ENCODE measurements around the gene EXOC2. TPM values are rescaled to one million over a fixed set of nuclear protein-coding genes. Genes with fewer than 3 reads are reported as not detected.

Gene EXOC2
- total RNA-seq, 2 experiments from 2014 or later, result 22.5 to 24.8 TPM

GRCh38 chr6:582370-582769 is 110.6 kb downstream of the EXOC2 start:
- Histone ChIP-seq H3K4me2 (ENCODE audit: low read length) (no peak overlapping the region), H3K4me1 (ENCODE audit: insufficient read depth, low read length, poor library complexity, severe bottlenecking) (no peaks in the 10 kb centered on the region), H3K9me3 (ENCODE audit: low read length) (no peaks in the 10 kb centered on the region), H3K27ac (ENCODE audit: low read depth, low read length, poor library complexity, severe bottlenecking) (no peak overlapping the region), H4K20me1 (ENCODE audit: insufficient read depth, low read length) (no peaks in the 10 kb centered on the region), H3K9me2 (ENCODE audit: insufficient read depth, low read length) (no peaks in the 10 kb centered on the region), H2AFZ (ENCODE audit: low read length) (no peak overlapping the region), H3K4me3 (ENCODE audit: low read depth, low read length, poor library complexity, severe bottlenecking) (no peak overlapping the region), H3K79me2 (ENCODE audit: insufficient read depth, low read depth, low read length) (no peaks in the 10 kb centered on the region), H3K36me3 (ENCODE audit: insufficient read depth, low read length) (no peaks in the 10 kb centered on the region)
- POLR2A ChIA-PET, result no interaction called here
- BruUV-seq (replicated peaks), result no TSS peak
- CTCF ChIA-PET (ENCODE audit: unreplicated experiment), result no interaction called here
- TF ChIP-seq CTCF (conservative IDR thresholded peaks at IDR 0.05; ENCODE audit: low read length) (no peak), EZH2phosphoT487 (IDR thresholded peaks at IDR 0.05; ENCODE audit: borderline replicate concordance, low read depth, low read length) (no peak)
- no peak for DNase-seq (ENCODE audit: low spot score)
- intact Hi-C loops (cut with micrococcal nuclease; ENCODE audit: unreplicated experiment), result no loop called here

- Histone ChIP-seq H3K4me1 (ENCODE audit: insufficient read depth, low read length, poor library complexity, severe bottlenecking) (no peaks in the 10 kb centered on the region), H4K20me1 (ENCODE audit: insufficient read depth, low read length) (no peaks in the 10 kb centered on the region), H2AFZ (ENCODE audit: low read length) (no peak overlapping the region), H3K36me3 (ENCODE audit: insufficient read depth, low read length) (peaks cover 6% of the 10 kb centered on the region; the same call in 1 of the 2 replicates), H3K79me2 (ENCODE audit: insufficient read depth, low read depth, low read length) (no peaks in the 10 kb centered on the region), H3K9me2 (ENCODE audit: insufficient read depth, low read length) (no peaks in the 10 kb centered on the region), H3K27ac (ENCODE audit: low read depth, low read length, poor library complexity, severe bottlenecking) (no peak overlapping the region), H3K4me2 (ENCODE audit: low read length) (no peak overlapping the region), H3K4me3 (ENCODE audit: low read depth, low read length, poor library complexity, severe bottlenecking) (no peak overlapping the region), H3K9me3 (ENCODE audit: low read length) (0 out of 2 replicates have a peak, but pooled peaks cover 8% of the 10 kb centered on the region)
- peak; percentile 13 for DNase-seq (ENCODE audit: low spot score)
- no peak for TF ChIP-seq EZH2phosphoT487 (IDR thresholded peaks at IDR 0.05; ENCODE audit: borderline replicate concordance, low read depth, low read length)
- peak; percentile 67 for TF ChIP-seq CTCF (conservative IDR thresholded peaks at IDR 0.05; ENCODE audit: low read length)
- ChIA-PET POLR2A (interaction anchor here (0.7 to 0.8 kb wide), 2 partner anchors 118 to 166 kb away, joined by 3 read pairs; no protein-coding TSS in a partner anchor), CTCF (ENCODE audit: unreplicated experiment) (no interaction called here)
- intact Hi-C loops (cut with micrococcal nuclease; ENCODE audit: unreplicated experiment), result no loop called here
- no TSS peak for BruUV-seq (replicated peaks)
Observed at GRCh38 chr6:579339-579738, 113.6 kb downstream of the EXOC2 start.

GRCh38 chr6:572596-573265 is 120.2 kb downstream of the EXOC2 start:
- no peak overlapping the region for H2AFZ ChIP-seq (ENCODE audit: low read length)
- H3K4me1 ChIP-seq (ENCODE audit: insufficient read depth, low read length, poor library complexity, severe bottlenecking), result no peaks in the 10 kb centered on the region
- no peaks in the 10 kb centered on the region for H3K79me2 ChIP-seq (ENCODE audit: insufficient read depth, low read depth, low read length)
- TF ChIP-seq EZH2phosphoT487 (IDR thresholded peaks at IDR 0.05; ENCODE audit: borderline replicate concordance, low read depth, low read length) (no peak), CTCF (conservative IDR thresholded peaks at IDR 0.05; ENCODE audit: low read length) (no peak)
- peaks cover 6% of the 10 kb centered on the region; the same call in 1 of the 2 replicates for H3K36me3 ChIP-seq (ENCODE audit: insufficient read depth, low read length)
- H3K9me3 ChIP-seq (ENCODE audit: low read length), result 0 out of 2 replicates have a peak, but pooled peaks cover 8% of the 10 kb centered on the region
- no peaks in the 10 kb centered on the region for H4K20me1 ChIP-seq (ENCODE audit: insufficient read depth, low read length)
- H3K27ac ChIP-seq (ENCODE audit: low read depth, low read length, poor library complexity, severe bottlenecking), result no peak overlapping the region
- H3K4me3 ChIP-seq (ENCODE audit: low read depth, low read length, poor library complexity, severe bottlenecking), result no peak overlapping the region
- H3K9me2 ChIP-seq (ENCODE audit: insufficient read depth, low read length), result no peaks in the 10 kb centered on the region
- intact Hi-C loops (cut with micrococcal nuclease; ENCODE audit: unreplicated experiment), result no loop called here
- no TSS peak for BruUV-seq (replicated peaks)
- DNase-seq (ENCODE audit: low spot score), result no peak
- ChIA-PET POLR2A (interaction anchor here (1.0 kb wide), 1 partner anchor 10 kb away, joined by 3 read pairs; no protein-coding TSS in a partner anchor), CTCF (ENCODE audit: unreplicated experiment) (no interaction called here)
- no peak overlapping the region for H3K4me2 ChIP-seq (ENCODE audit: low read length)

All from OCI-LY7 (cell line).